ENCODE measurements around the gene GRAP2. TPM values are rescaled to one million over a fixed set of nuclear protein-coding genes. Genes with fewer than 3 reads are reported as not detected.

Gene GRAP2
- total and polyA plus RNA-seq, 7 experiments from 2014 or later = 55.2 to 156 (median 128) TPM

GRCh38 chr22:39935116-39935515, 34.2 kb downstream of the GRAP2 start:
- POLR2A ChIA-PET = interaction anchor here (0.6 to 4.4 kb wide), 14 partner anchors 10 to 624 kb away, joined by 3 to 64 read pairs (median 4); partner anchors contain the start of gene GRAP2
- H3K27me3 Mint-ChIP-seq = no peaks in the 10 kb centered on the region
- H3K4me1 Mint-ChIP-seq = peaks cover 58 to 73% (median 71%) of the 10 kb centered on the region in 7 donors
- Histone ChIP-seq H3K4me3 (ENCODE audit: low read length) (peak overlapping the region; percentile 30), H3K4me1 (ENCODE audit: control insufficient read depth in 2 of 2, insufficient read depth in 2 of 2, low read length in 2 of 2) (peaks cover 91 to 97% of the 10 kb centered on the region in 2 donors), H3K9me3 (ENCODE audit: control insufficient read depth in 2 of 3, low read length in 3 of 3) (no peaks in the 10 kb centered on the region), H3K27ac (ENCODE audit: low read depth, low read length) (peak overlapping the region; percentile 79), H3K27me3 (ENCODE audit: control insufficient read depth in 2 of 2, insufficient read depth in 2 of 2, low read length in 2 of 2) (no peaks in the 10 kb centered on the region), H3K36me3 (ENCODE audit: control insufficient read depth in 2 of 3, insufficient read depth in 3 of 3, low read length in 3 of 3) (no peaks in the 10 kb centered on the region)
- H3K9me3 Mint-ChIP-seq = peaks cover 0 to 1% (median 0%) of the 10 kb centered on the region in 11 donors
- ATAC-seq (no peak), DNase-seq (no peak)
- peaks cover 0 to 22% (median 0%) of the 10 kb centered on the region in 5 donors for H3K36me3 Mint-ChIP-seq
- intact Hi-C loops (cut with micrococcal nuclease) = loop anchor here in 1 of 2 donors (5.0 kb wide), 1 partner anchor 33 kb away; the partner anchor contains the start of gene GRAP2
- H3K27ac Mint-ChIP-seq = peak overlapping the region in 6 of 9 donors; percentile 80 to 99 (median 97)
- CTCF ChIA-PET = interaction anchor here (0.6 to 1.6 kb wide), 12 partner anchors 9 to 1754 kb away, joined by 3 to 6 read pairs (median 4); no protein-coding TSS in a partner anchor
- peak overlapping the region; percentile 79 to 98 (median 84) for H3K4me3 Mint-ChIP-seq

- CTCF ChIA-PET = interaction anchor here (0.6 to 1.6 kb wide), 10 partner anchors 9 to 1755 kb away, joined by 3 to 5 read pairs (median 4); no protein-coding TSS in a partner anchor
- Mint-ChIP-seq H3K4me1 (peaks cover 62 to 78% (median 76%) of the 10 kb centered on the region in 7 donors), H3K4me3 (peak overlapping the region; percentile 76 to 98 (median 84)), H3K27me3 (no peaks in the 10 kb centered on the region), H3K9me3 (peaks cover 0 to 1% (median 0%) of the 10 kb centered on the region in 11 donors), H3K27ac (peak overlapping the region in 6 of 9 donors; percentile 58 to 99 (median 97)), H3K36me3 (peaks cover 0 to 22% (median 0%) of the 10 kb centered on the region in 5 donors)
- Histone ChIP-seq H3K27ac (ENCODE audit: low read depth, low read length) (peak overlapping the region; percentile 79), H3K36me3 (ENCODE audit: control insufficient read depth in 2 of 3, insufficient read depth in 3 of 3, low read length in 3 of 3) (no peaks in the 10 kb centered on the region), H3K9me3 (ENCODE audit: control insufficient read depth in 2 of 3, low read length in 3 of 3) (no peaks in the 10 kb centered on the region), H3K4me1 (ENCODE audit: control insufficient read depth in 2 of 2, insufficient read depth in 2 of 2, low read length in 2 of 2) (peaks cover 91 to 97% of the 10 kb centered on the region in 2 donors), H3K4me3 (ENCODE audit: low read length) (peak overlapping the region; percentile 30), H3K27me3 (ENCODE audit: control insufficient read depth in 2 of 2, insufficient read depth in 2 of 2, low read length in 2 of 2) (no peaks in the 10 kb centered on the region)
- ATAC-seq = no peak
- POLR2A ChIA-PET = interaction anchor here (0.6 to 4.4 kb wide), 12 partner anchors 10 to 328 kb away, joined by 3 to 64 read pairs (median 4); partner anchors contain the start of gene GRAP2
- no peak for DNase-seq
- intact Hi-C loops (cut with micrococcal nuclease) = loop anchor here (2.0 to 5.0 kb wide), 2 partner anchors 15 to 33 kb away; partner anchors contain the start of gene GRAP2 (in 1 of the 2)
These were observed 34.7 kb downstream of the GRAP2 start for GRCh38 chr22:39935612-39936011.

- H3K4me3 ChIP-seq (ENCODE audit: low read length) = peak overlapping the region; percentile 27
These were observed 35.8 kb downstream of the GRAP2 start for GRCh38 chr22:39936523-39937145.

GRCh38 chr22:39937906-39938305, 37.0 kb downstream of the GRAP2 start:
- Histone ChIP-seq H3K4me3 (ENCODE audit: low read length) (peak overlapping the region; percentile 33), H3K9me3 (ENCODE audit: control insufficient read depth in 2 of 3, low read length in 3 of 3) (no peaks in the 10 kb centered on the region), H3K27me3 (ENCODE audit: control insufficient read depth in 2 of 2, insufficient read depth in 2 of 2, low read length in 2 of 2) (no peaks in the 10 kb centered on the region), H3K27ac (ENCODE audit: low read depth, low read length) (peak overlapping the region; percentile 79), H3K4me1 (ENCODE audit: control insufficient read depth in 2 of 2, insufficient read depth in 2 of 2, low read length in 2 of 2) (peaks cover 90 to 97% of the 10 kb centered on the region in 2 donors), H3K36me3 (ENCODE audit: control insufficient read depth in 2 of 3, insufficient read depth in 3 of 3, low read length in 3 of 3) (no peaks in the 10 kb centered on the region)
- ATAC-seq (peak; percentile 79), DNase-seq (peak in 7 of 9 donors; percentile 54 to 78 (median 75))
- Mint-ChIP-seq H3K4me3 (peak overlapping the region; percentile 31 to 98 (median 84)), H3K27ac (peak overlapping the region in 6 of 9 donors; percentile 21 to 99 (median 97)), H3K4me1 (peaks cover 67 to 97% (median 95%) of the 10 kb centered on the region in 7 donors), H3K27me3 (no peaks in the 10 kb centered on the region), H3K9me3 (peaks cover 0 to 1% (median 0%) of the 10 kb centered on the region in 11 donors), H3K36me3 (peaks cover 0 to 20% (median 0%) of the 10 kb centered on the region in 5 donors)
- ChIA-PET CTCF (interaction anchor here (0.6 to 1.2 kb wide), 7 partner anchors 14 to 276 kb away, joined by 3 to 4 read pairs (median 4); no protein-coding TSS in a partner anchor), POLR2A (interaction anchor here (0.6 to 1.7 kb wide), 14 partner anchors 13 to 418 kb away, joined by 3 to 8 read pairs (median 4); partner anchors contain the start of genes ATF4 and RPS19BP1)
- intact Hi-C loops (cut with micrococcal nuclease) = loop anchor here (2.0 to 5.0 kb wide), 2 partner anchors 13 to 36 kb away; partner anchors contain the start of gene GRAP2 (in 1 of the 2)

More at GRCh38 chr22:39936523-39937145, 35.8 kb downstream of the GRAP2 start:
- peaks cover 67 to 88% (median 85%) of the 10 kb centered on the region in 7 donors for H3K4me1 Mint-ChIP-seq
- ChIA-PET CTCF (interaction anchor here (0.7 to 1.1 kb wide), 4 partner anchors 20 to 406 kb away, joined by 3 to 6 read pairs (median 4); no protein-coding TSS in a partner anchor), POLR2A (interaction anchor here (0.7 to 1.7 kb wide), 21 partner anchors 10 to 417 kb away, joined by 3 to 17 read pairs (median 4); partner anchors contain the start of genes ATF4 and RPS19BP1)
- no peaks in the 10 kb centered on the region for H3K27me3 Mint-ChIP-seq
- no peaks in the 10 kb centered on the region for H3K27me3 ChIP-seq (ENCODE audit: control insufficient read depth in 2 of 2, insufficient read depth in 2 of 2, low read length in 2 of 2)
- ATAC-seq = no peak
- H3K36me3 ChIP-seq (ENCODE audit: control insufficient read depth in 2 of 3, insufficient read depth in 3 of 3, low read length in 3 of 3) = no peaks in the 10 kb centered on the region
- H3K27ac Mint-ChIP-seq = peak overlapping the region in 6 of 9 donors; percentile 58 to 99 (median 97)
- peaks cover 0 to 24% (median 0%) of the 10 kb centered on the region in 5 donors for H3K36me3 Mint-ChIP-seq
- H3K27ac ChIP-seq (ENCODE audit: low read depth, low read length) = peak overlapping the region; percentile 79
- H3K9me3 ChIP-seq (ENCODE audit: control insufficient read depth in 2 of 3, low read length in 3 of 3) = no peaks in the 10 kb centered on the region
- intact Hi-C loops (cut with micrococcal nuclease) = loop anchor here (2.0 to 5.0 kb wide), 2 partner anchors 14 to 34 kb away; partner anchors contain the start of gene GRAP2 (in 1 of the 2)
- peaks cover 91 to 97% of the 10 kb centered on the region in 2 donors for H3K4me1 ChIP-seq (ENCODE audit: control insufficient read depth in 2 of 2, insufficient read depth in 2 of 2, low read length in 2 of 2)
- DNase-seq = peak in 1 of 9 donors; percentile 44
- H3K4me3 Mint-ChIP-seq = peak overlapping the region; percentile 76 to 98 (median 84)
- H3K9me3 Mint-ChIP-seq = peaks cover 0 to 1% (median 0%) of the 10 kb centered on the region in 11 donors

- intact Hi-C loops (cut with micrococcal nuclease) = loop anchor here in 1 of 2 donors (5.0 kb wide), 1 partner anchor 36 kb away; the partner anchor contains the start of gene GRAP2
- H3K36me3 Mint-ChIP-seq = peaks cover 0 to 25% (median 0%) of the 10 kb centered on the region in 5 donors
These were observed 37.7 kb downstream of the GRAP2 start for GRCh38 chr22:39938509-39939111.

More at GRCh38 chr22:39938509-39939111, 37.7 kb downstream of the GRAP2 start:
- Histone ChIP-seq H3K4me3 (ENCODE audit: low read length) (peak overlapping the region; percentile 33), H3K9me3 (ENCODE audit: control insufficient read depth in 2 of 3, low read length in 3 of 3) (no peaks in the 10 kb centered on the region), H3K36me3 (ENCODE audit: control insufficient read depth in 2 of 3, insufficient read depth in 3 of 3, low read length in 3 of 3) (no peaks in the 10 kb centered on the region), H3K27ac (ENCODE audit: low read depth, low read length) (peak overlapping the region; percentile 79), H3K27me3 (ENCODE audit: control insufficient read depth in 2 of 2, insufficient read depth in 2 of 2, low read length in 2 of 2) (no peaks in the 10 kb centered on the region), H3K4me1 (ENCODE audit: control insufficient read depth in 2 of 2, insufficient read depth in 2 of 2, low read length in 2 of 2) (peaks cover 88 to 97% of the 10 kb centered on the region in 2 donors)
- POLR2A ChIA-PET = interaction anchor here (0.7 to 2.1 kb wide), 9 partner anchors 11 to 418 kb away, joined by 3 to 8 read pairs (median 4); partner anchors contain the start of gene ATF4
- Mint-ChIP-seq H3K27ac (peak overlapping the region in 6 of 9 donors; percentile 46 to 99 (median 97)), H3K9me3 (peaks cover 0 to 1% (median 0%) of the 10 kb centered on the region in 11 donors), H3K4me1 (peaks cover 67 to 97% (median 95%) of the 10 kb centered on the region in 7 donors), H3K27me3 (no peaks in the 10 kb centered on the region), H3K4me3 (peak overlapping the region; percentile 37 to 98 (median 84))
- no peak for ATAC-seq
- DNase-seq = peak in 2 of 9 donors; percentile 40 to 51
- CTCF ChIA-PET = interaction anchor here (0.6 to 1.2 kb wide), 7 partner anchors 13 to 277 kb away, joined by 3 to 4 read pairs (median 4); no protein-coding TSS in a partner anchor

Measured in naive thymus-derived CD4-positive, alpha-beta T cell (primary cell).